DMS 273 (cell line): ENCODE results near the gene BCL2L13.

Experiments
- DNase-seq: peaks from one replicate; lab custom pipeline; 2025; ENCODE audit not compliant: unreplicated experiment; lab: John Stamatoyannopoulos, UW

BCL2L13 gene

GRCh38 chr22:17638432-17639246, at the start of gene BCL2L13:
BCL2L13 (plus strand) TSS chr22:17638757; CDS start chr22:17655712, 16,955 bp downstream.
- peak; percentile 96 for DNase-seq

GRCh38 chr22:17589810-17590375, 48.7 kb upstream of the BCL2L13 start:
- no peak for DNase-seq

- no peak for DNase-seq
These were observed 48.0 kb upstream of the BCL2L13 start for GRCh38 chr22:17590586-17590985.

- no peak for DNase-seq
These were observed 46.4 kb upstream of the BCL2L13 start for GRCh38 chr22:17592201-17592600.

GRCh38 chr22:17596226-17596625, 42.3 kb upstream of the BCL2L13 start:
- DNase-seq: no peak

- DNase-seq: no peak
These were observed 41.3 kb upstream of the BCL2L13 start for GRCh38 chr22:17597217-17597616.

GRCh38 chr22:17598318-17598717, 40.2 kb upstream of the BCL2L13 start:
- DNase-seq: no peak

- no peak for DNase-seq
These were observed 37.5 kb upstream of the BCL2L13 start for GRCh38 chr22:17601031-17601430.

GRCh38 chr22:17603668-17604067, 34.9 kb upstream of the BCL2L13 start:
- no peak for DNase-seq

GRCh38 chr22:17606496-17606895, 32.1 kb upstream of the BCL2L13 start:
- DNase-seq: peak; percentile 45

GRCh38 chr22:17607891-17608521, 30.6 kb upstream of the BCL2L13 start:
- no peak for DNase-seq

- no peak for DNase-seq
These were observed 26.5 kb upstream of the BCL2L13 start for GRCh38 chr22:17612057-17612456.

GRCh38 chr22:17613280-17613679, 25.3 kb upstream of the BCL2L13 start:
- no peak for DNase-seq

- DNase-seq: peak; percentile 2
These were observed 10.6 kb upstream of the BCL2L13 start for GRCh38 chr22:17627961-17628405.

- DNase-seq: peak; percentile 96
These were observed 10.0 kb upstream of the BCL2L13 start, which contains the start of gene ATP6V1E1 for GRCh38 chr22:17628406-17629172. ATP6V1E1 (minus strand) TSS chr22:17628749; CDS start chr22:17628635, 114 bp downstream.

GRCh38 chr22:17629173-17629489, 9.4 kb upstream of the BCL2L13 start:
- DNase-seq: no peak

GRCh38 chr22:17629641-17630040, 8.9 kb upstream of the BCL2L13 start:
- DNase-seq: no peak

GRCh38 chr22:17631076-17631565, 7.4 kb upstream of the BCL2L13 start:
- no peak for DNase-seq

- DNase-seq: peak; percentile 37
These were observed 5.2 kb upstream of the BCL2L13 start for GRCh38 chr22:17633217-17633997.

GRCh38 chr22:17633998-17634323, 4.6 kb upstream of the BCL2L13 start:
- DNase-seq: no peak
